PC-3 (cell line): ENCODE data around the gene CAT. TPM values are rescaled to one million over a fixed set of nuclear protein-coding genes. Genes with fewer than 3 reads are reported as not detected.

ENCODE experiments used
- ATAC-seq: fragments of 200-7000 bp; cut with Tn5 transposase; 2 replicates; pipeline ENCODE4 v1.9.1; 2020; ENCODE audit warnings: mild to moderate bottlenecking, moderate library complexity
- BruUV-seq: library from RNA; stranded (reverse); fragments of 400-500 nt; replicated peaks from 2 replicates; lab custom pipeline; 2021; lab: Mats Ljungman, UMichigan
- CTCF ChIA-PET: fragments of 300-600 bp; sonication (Branson Sonifier 250); formaldehyde crosslinking; loops from one replicate; lab custom pipeline; 2022; ENCODE audit warnings: antibody characterized with exemption; lab: Charles Lee
- POLR2A ChIA-PET: fragments of 300-600 bp; sonication (Branson Sonifier 250); formaldehyde crosslinking; loops from one replicate; lab custom pipeline; 2022; ENCODE audit warnings: antibody characterized with exemption; ENCODE audit not compliant: unreplicated experiment; lab: Charles Lee
- DNase-seq: peaks from one replicate; pipeline ENCODE4 v3.0.0-alpha.2; 2015
- H2AFZ ChIP-seq: fragments of 300-600 bp; sonication (generic); 2 replicates; pipeline ENCODE4 v1.6.0; 2016; ENCODE audit warnings: antibody characterized with exemption, low read length
- H3F3A ChIP-seq: fragments of 300-600 bp; sonication (generic); one replicate; pipeline ENCODE4 v1.6.0; 2017; ENCODE audit warnings: antibody characterized with exemption, low read length, control low read depth, mild to moderate bottlenecking; ENCODE audit not compliant: unreplicated experiment
- H3K27ac ChIP-seq: fragments of 300-600 bp; sonication (generic); 2 replicates; pipeline ENCODE4 v1.5.1; 2016; ENCODE audit warnings: mild to moderate bottlenecking, low read length
- H3K27me3 ChIP-seq: fragments of 300-600 bp; sonication (generic); 2 replicates; pipeline ENCODE4 v1.6.1; 2016; ENCODE audit warnings: low read length, mixed read lengths
- H3K36me3 ChIP-seq: fragments of 300-600 bp; sonication (generic); 2 replicates; pipeline ENCODE4 v1.6.1; 2016; ENCODE audit warnings: low read depth, mixed run types, low read length, mixed read lengths
- H3K4me1 ChIP-seq: fragments of 300-600 bp; sonication (generic); 2 replicates; pipeline ENCODE4 v1.5.1; 2016; ENCODE audit warnings: low read length; ENCODE audit not compliant: insufficient read depth
- H3K4me2 ChIP-seq: fragments of 300-600 bp; sonication (generic); 2 replicates; pipeline ENCODE4 v1.6.0; 2016; ENCODE audit warnings: low read length
- H3K4me3 ChIP-seq: fragments of 300-600 bp; sonication (generic); 2 replicates; pipeline ENCODE4 v1.5.1; 2016; ENCODE audit warnings: mild to moderate bottlenecking, low read length, mixed read lengths
- H3K79me2 ChIP-seq: fragments of 300-600 bp; sonication (generic); 2 replicates; pipeline ENCODE4 v1.6.1; 2017; ENCODE audit warnings: low read length, mixed read lengths
- H3K9ac ChIP-seq: fragments of 300-600 bp; sonication (generic); 2 replicates; pipeline ENCODE4 v1.6.0; 2016; ENCODE audit warnings: mild to moderate bottlenecking, low read length
- H3K9me2 ChIP-seq: fragments of 300-600 bp; sonication (generic); replicated peaks from 2 replicates; pipeline ENCODE4 v1.6.1; 2016; ENCODE audit warnings: mixed run types, low read length, mixed read lengths
- H3K9me3 ChIP-seq: fragments of 300-600 bp; sonication (generic); 2 replicates; pipeline ENCODE4 v1.6.1; 2016; ENCODE audit warnings: low read length, mixed read lengths
- H4K20me1 ChIP-seq: fragments of 300-600 bp; sonication (generic); 2 replicates; pipeline ENCODE4 v1.6.1; 2016; ENCODE audit warnings: low read length, mixed read lengths
- EZH2 ChIP-seq: fragments of 300-600 bp; sonication (generic); IDR thresholded peaks from one replicate; pipeline ENCODE4 v1.6.1; 2017; ENCODE audit warnings: antibody characterized with exemption, mild to moderate bottlenecking, low read length; ENCODE audit not compliant: unreplicated experiment
- EZH2phosphoT487 ChIP-seq: fragments of 300-600 bp; sonication (generic); IDR thresholded peaks from 2 replicates; pipeline ENCODE4 v1.6.1; 2018; ENCODE audit warnings: mild to moderate bottlenecking, antibody characterized with exemption, low read length, borderline replicate concordance
- intact Hi-C: fragments of 100-400 bp; cut with micrococcal nuclease; formaldehyde crosslinking; loops from 2 replicates; pipeline ENCODE4 v1.9.0; 2023
- total RNA-seq: library from RNA; depleted of rRNA; stranded (reverse); fragments of >200 nt; gene quantifications from 2 replicates; pipeline ENCODE4 v1.2.3, GENCODE V29; 2014
- TF ChIP-seq, protein P1 (sequence below): fragments of 300-600 bp; sonication (generic); conservative IDR thresholded peaks from 2 replicates; pipeline ENCODE4 v1.5.1; 2017; ENCODE audit warnings: antibody characterized with exemption, low read depth, mild to moderate bottlenecking, low read length

CAT gene
- total RNA-seq, 1 experiment from 2014 or later = 50.5 TPM

DNA sequence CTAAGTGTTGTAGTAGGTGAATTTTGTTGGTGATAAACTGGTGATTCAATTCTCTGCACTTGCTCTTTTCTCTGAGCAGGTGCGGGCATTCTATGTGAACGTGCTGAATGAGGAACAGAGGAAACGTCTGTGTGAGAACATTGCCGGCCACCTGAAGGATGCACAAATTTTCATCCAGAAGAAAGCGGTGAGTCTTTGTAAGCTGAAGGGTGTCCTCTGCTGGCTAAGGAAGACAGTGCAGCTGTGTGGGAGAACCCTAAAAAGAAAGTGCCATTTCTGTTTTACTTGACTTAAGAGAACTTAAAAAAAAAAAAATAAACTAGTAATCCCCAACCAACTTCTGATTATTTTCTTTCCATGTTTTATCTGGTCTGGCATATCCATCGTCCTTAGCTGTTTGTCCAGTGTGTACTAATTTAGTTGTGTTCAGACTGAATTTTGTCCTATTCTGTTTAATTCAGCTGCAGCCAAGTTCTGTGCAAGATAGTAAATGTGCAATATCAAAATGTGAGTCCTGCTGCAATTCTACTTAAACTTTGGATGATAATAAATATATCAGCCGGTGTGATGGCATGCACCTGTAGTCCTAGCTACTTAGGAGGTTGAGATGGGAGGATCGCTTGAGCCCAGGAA, 29.6 kb downstream of the CAT start:
- intact Hi-C loops = loop anchor here (1.0 to 5.0 kb wide), 2 partner anchors 102 to 296 kb away; no protein-coding TSS in a partner anchor
- TF ChIP-seq, protein P1, sequence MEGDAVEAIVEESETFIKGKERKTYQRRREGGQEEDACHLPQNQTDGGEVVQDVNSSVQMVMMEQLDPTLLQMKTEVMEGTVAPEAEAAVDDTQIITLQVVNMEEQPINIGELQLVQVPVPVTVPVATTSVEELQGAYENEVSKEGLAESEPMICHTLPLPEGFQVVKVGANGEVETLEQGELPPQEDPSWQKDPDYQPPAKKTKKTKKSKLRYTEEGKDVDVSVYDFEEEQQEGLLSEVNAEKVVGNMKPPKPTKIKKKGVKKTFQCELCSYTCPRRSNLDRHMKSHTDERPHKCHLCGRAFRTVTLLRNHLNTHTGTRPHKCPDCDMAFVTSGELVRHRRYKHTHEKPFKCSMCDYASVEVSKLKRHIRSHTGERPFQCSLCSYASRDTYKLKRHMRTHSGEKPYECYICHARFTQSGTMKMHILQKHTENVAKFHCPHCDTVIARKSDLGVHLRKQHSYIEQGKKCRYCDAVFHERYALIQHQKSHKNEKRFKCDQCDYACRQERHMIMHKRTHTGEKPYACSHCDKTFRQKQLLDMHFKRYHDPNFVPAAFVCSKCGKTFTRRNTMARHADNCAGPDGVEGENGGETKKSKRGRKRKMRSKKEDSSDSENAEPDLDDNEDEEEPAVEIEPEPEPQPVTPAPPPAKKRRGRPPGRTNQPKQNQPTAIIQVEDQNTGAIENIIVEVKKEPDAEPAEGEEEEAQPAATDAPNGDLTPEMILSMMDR = peak; percentile 94
- TF ChIP-seq EZH2 = no peak
- Histone ChIP-seq H3F3A (no peaks in the 10 kb centered on the region), H3K4me1 (no peaks in the 10 kb centered on the region), H3K36me3 (peaks cover 42% of the 10 kb centered on the region), H2AFZ (no peak overlapping the region), H3K79me2 (no peaks in the 10 kb centered on the region), H3K27me3 (no peaks in the 10 kb centered on the region), H3K4me2 (no peak overlapping the region), H3K9me2 (no peaks in the 10 kb centered on the region), H3K4me3 (no peak overlapping the region), H4K20me1 (no peaks in the 10 kb centered on the region), H3K27ac (no peak overlapping the region), H3K9ac (no peak overlapping the region), H3K9me3 (no peaks in the 10 kb centered on the region)
- peak; percentile 74 for ATAC-seq
- DNase-seq = peak; percentile 81
- ChIA-PET POLR2A (no interaction called here), CTCF (interaction anchor here (0.6 to 1.8 kb wide), 6 partner anchors 31 to 449 kb away, joined by 3 to 27 read pairs (median 6); no protein-coding TSS in a partner anchor)
- no TSS peak for BruUV-seq

DNA sequence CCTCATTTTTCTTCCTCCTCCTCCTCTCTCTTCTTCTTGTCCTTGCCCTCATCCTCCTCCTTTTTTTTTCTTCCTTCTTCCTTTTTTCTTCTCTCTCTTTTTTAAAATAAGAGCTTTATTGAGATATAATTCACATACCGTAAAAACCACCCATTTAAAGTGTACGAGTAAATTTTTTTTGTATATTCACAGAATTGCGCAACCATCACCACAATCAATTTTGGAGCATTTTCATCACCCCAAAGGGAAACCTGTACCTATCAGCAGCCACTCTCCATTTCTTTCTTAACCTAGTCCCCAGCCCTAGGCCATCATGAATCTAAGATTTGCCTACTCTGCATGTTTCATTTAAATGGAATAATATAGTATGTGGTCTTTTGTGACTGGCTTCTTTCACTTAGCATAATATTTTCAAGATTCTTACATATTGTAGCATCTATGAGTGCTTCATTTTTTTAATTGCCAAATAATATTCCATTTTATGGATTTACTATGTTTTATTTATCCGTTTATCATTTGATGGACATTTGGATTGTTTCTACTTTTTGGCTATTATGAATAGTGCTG, 35.0 kb downstream of the CAT start:
- intact Hi-C loops = no loop called here
- POLR2A ChIA-PET = no interaction called here

DNA sequence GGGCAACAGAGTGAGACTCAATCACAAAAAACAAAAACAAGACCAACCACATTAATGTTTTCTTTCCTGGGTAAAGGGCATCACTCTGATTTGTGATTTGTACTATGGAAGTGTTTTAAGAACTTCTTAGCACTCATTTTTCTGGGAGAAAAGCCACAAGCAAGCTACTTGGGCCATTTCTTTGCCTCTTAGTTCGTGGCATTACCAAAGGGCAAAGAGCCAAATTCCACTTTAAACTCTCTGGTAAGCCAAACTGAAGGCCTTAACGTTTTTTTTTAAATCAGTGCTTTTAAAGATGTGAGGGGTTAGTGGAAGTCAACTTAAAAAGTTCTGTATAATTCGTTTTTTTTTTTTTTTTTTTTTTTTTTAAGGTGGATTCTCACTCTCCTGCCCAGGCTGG, 36.9 kb downstream of the CAT start:
- H3K4me3 ChIP-seq = no peak overlapping the region
- peaks cover 8% of the 10 kb centered on the region for H3K4me1 ChIP-seq
- H3K9ac ChIP-seq = no peak overlapping the region
- CTCF ChIA-PET = no interaction called here
- ATAC-seq (no peak), DNase-seq (no peak)
- peaks cover 16% of the 10 kb centered on the region; the same call in 1 of the 2 replicates for H3K36me3 ChIP-seq
- H4K20me1 ChIP-seq = no peaks in the 10 kb centered on the region
- intact Hi-C loops = no loop called here
- H3K27me3 ChIP-seq = no peaks in the 10 kb centered on the region
- H3K4me2 ChIP-seq = no peak overlapping the region
- no peaks in the 10 kb centered on the region for H3K9me2 ChIP-seq
- H3K9me3 ChIP-seq = no peaks in the 10 kb centered on the region
- no TSS peak for BruUV-seq
- POLR2A ChIA-PET = no interaction called here
- no peak overlapping the region for H3K27ac ChIP-seq
- H3F3A ChIP-seq = no peaks in the 10 kb centered on the region
- no peaks in the 10 kb centered on the region for H3K79me2 ChIP-seq
- H2AFZ ChIP-seq = no peak overlapping the region
- TF ChIP-seq, protein P1 = no peak
- TF ChIP-seq EZH2 (no peak), EZH2phosphoT487 (no peak)

More for the DNA sequence above, 35.0 kb downstream of the CAT start:
- TF ChIP-seq EZH2 (no peak), EZH2phosphoT487 (no peak)
- TF ChIP-seq, protein P1 = no peak
- Histone ChIP-seq H3K9ac (no peak overlapping the region), H3F3A (no peaks in the 10 kb centered on the region), H3K9me3 (no peaks in the 10 kb centered on the region), H3K27ac (no peak overlapping the region), H3K79me2 (no peaks in the 10 kb centered on the region), H2AFZ (no peak overlapping the region), H4K20me1 (no peaks in the 10 kb centered on the region), H3K36me3 (peaks cover 24% of the 10 kb centered on the region; the same call in 1 of the 2 replicates), H3K4me2 (no peak overlapping the region), H3K4me3 (no peak overlapping the region), H3K9me2 (no peaks in the 10 kb centered on the region), H3K27me3 (no peaks in the 10 kb centered on the region), H3K4me1 (no peaks in the 10 kb centered on the region)
- no peak for ATAC-seq
- DNase-seq = no peak
- CTCF ChIA-PET = no interaction called here
- BruUV-seq = no TSS peak
